ENCODE results near the gene FAS. TPM values are rescaled to one million over a fixed set of nuclear protein-coding genes. Genes with fewer than 3 reads are reported as not detected.

FAS gene
- total RNA-seq, 4 donors from 2014 or later, result 17.8 to 60.2 (median 42.6) TPM

- Histone ChIP-seq H3K9me3 (no peaks in the 10 kb centered on the region), H3K36me3 (no peaks in the 10 kb centered on the region), H3K27ac (no peak overlapping the region), H3K4me3 (no peak overlapping the region), H3K4me1 (peaks cover 6% of the 10 kb centered on the region), H3K27me3 (no peaks in the 10 kb centered on the region)
- TF ChIP-seq CTCF (IDR thresholded peaks at IDR 0.05) (no peak), POLR2A (IDR thresholded peaks at IDR 0.05) (no peak), EP300 (IDR thresholded peaks at IDR 0.05) (no peak), POLR2AphosphoS5 (IDR thresholded peaks at IDR 0.05) (no peak)
- WGBS, result 40% methylated on average over 2 of the region's 2 CpGs
- DNase-seq (ENCODE audit: low spot score in 2 of 2), result no peak
Measured at GRCh38 chr10:88968391-88968790, 22.2 kb upstream of the FAS start.

GRCh38 chr10:88971221-88972061 is 19.2 kb upstream of the FAS start:
- DNase-seq (ENCODE audit: low spot score in 2 of 2), result no peak
- no peaks in the 10 kb centered on the region for H3K9me3 ChIP-seq
- H3K27ac ChIP-seq, result no peak overlapping the region
- peaks cover 26% of the 10 kb centered on the region for H3K4me1 ChIP-seq
- no peaks in the 10 kb centered on the region for H3K36me3 ChIP-seq
- no peak overlapping the region for H3K4me3 ChIP-seq
- no peaks in the 10 kb centered on the region for H3K27me3 ChIP-seq
- TF ChIP-seq POLR2AphosphoS5 (IDR thresholded peaks at IDR 0.05) (no peak), EP300 (IDR thresholded peaks at IDR 0.05) (no peak), CTCF (IDR thresholded peaks at IDR 0.05) (no peak), POLR2A (IDR thresholded peaks at IDR 0.05) (no peak)
- WGBS, result 58% methylated on average over 5 of the region's 5 CpGs

- WGBS, result 71% methylated on average over 3 of the region's 3 CpGs
- peak overlapping the region; percentile 51 for H3K4me3 ChIP-seq
- no peak for DNase-seq (ENCODE audit: low spot score in 2 of 2)
- no peaks in the 10 kb centered on the region for H3K36me3 ChIP-seq
- no peak overlapping the region for H3K27ac ChIP-seq
- no peaks in the 10 kb centered on the region for H3K9me3 ChIP-seq
- peaks cover 31% of the 10 kb centered on the region for H3K4me1 ChIP-seq
- no peak for TF ChIP-seq POLR2A (IDR thresholded peaks at IDR 0.05)
- no peak for TF ChIP-seq EP300 (IDR thresholded peaks at IDR 0.05)
- TF ChIP-seq CTCF (IDR thresholded peaks at IDR 0.05), result no peak
- TF ChIP-seq POLR2AphosphoS5 (IDR thresholded peaks at IDR 0.05), result no peak
- no peaks in the 10 kb centered on the region for H3K27me3 ChIP-seq
Measured at GRCh38 chr10:88974012-88974411, 16.6 kb upstream of the FAS start.

GRCh38 chr10:88974446-88975376 is 15.9 kb upstream of the FAS start:
- TF ChIP-seq POLR2AphosphoS5 (IDR thresholded peaks at IDR 0.05) (no peak), POLR2A (IDR thresholded peaks at IDR 0.05) (no peak), CTCF (IDR thresholded peaks at IDR 0.05) (no peak), EP300 (IDR thresholded peaks at IDR 0.05) (no peak)
- Histone ChIP-seq H3K27me3 (no peaks in the 10 kb centered on the region), H3K4me3 (peak overlapping the region; percentile 51), H3K27ac (peak overlapping the region; percentile 53), H3K4me1 (peaks cover 38% of the 10 kb centered on the region), H3K36me3 (no peaks in the 10 kb centered on the region), H3K9me3 (no peaks in the 10 kb centered on the region)
- 8% methylated on average over 7 of the region's 7 CpGs for WGBS
- DNase-seq (ENCODE audit: low spot score in 2 of 2), result no peak

- DNase-seq (ENCODE audit: low spot score in 2 of 2), result no peak
- WGBS, result 41% methylated on average over 3 of the region's 3 CpGs
- no peaks in the 10 kb centered on the region for H3K27me3 ChIP-seq
- peak overlapping the region; percentile 53 for H3K27ac ChIP-seq
- peaks cover 44% of the 10 kb centered on the region for H3K4me1 ChIP-seq
- TF ChIP-seq POLR2AphosphoS5 (IDR thresholded peaks at IDR 0.05) (no peak), EP300 (IDR thresholded peaks at IDR 0.05) (no peak), CTCF (IDR thresholded peaks at IDR 0.05) (no peak), POLR2A (IDR thresholded peaks at IDR 0.05) (no peak)
- H3K4me3 ChIP-seq, result peak overlapping the region; percentile 51
- no peaks in the 10 kb centered on the region for H3K36me3 ChIP-seq
- no peaks in the 10 kb centered on the region for H3K9me3 ChIP-seq
Measured at GRCh38 chr10:88975377-88975720, 15.2 kb upstream of the FAS start.

Measured in suprapubic skin (tissue), 4 donors.